Activated T-helper 1 cell treated with anti-CD3 and anti-CD28 coated beads, Interleukin-12 subunit alpha, Interleukin-12 subunit beta, Interleukin-2, Interleukin-4 antibody, amounts not matched to agents 30 ng/mL and 10 ng/mL and 1 ng/mL, durations not matched to agents 14 hours and 24 hours and 36 hours (primary cell): Measurements from ENCODE around the gene KLHL2. TPM values are rescaled to one million over a fixed set of nuclear protein-coding genes. Genes with fewer than 3 reads are reported as not detected.
"Not testable (repeated sequence)": the region's sequence is repeated elsewhere in the genome, so short reads cannot be mapped to it uniquely, and the experiment has no call there.

Source experiments
- DNase-seq: peaks from one replicate; pipeline ENCODE4 v3.0.0; 2021; ENCODE audit warnings: low spot score
- H3K27ac Mint-ChIP-seq: one replicate; pipeline ENCODE4 v1.8.0; 2021; ENCODE audit warnings: mild to moderate bottlenecking, mixed read lengths
- H3K27me3 Mint-ChIP-seq: one replicate; pipeline ENCODE4 v1.8.0; 2022; ENCODE audit warnings: mild to moderate bottlenecking, moderate library complexity, mixed read lengths; ENCODE audit not compliant: insufficient read depth
- H3K36me3 Mint-ChIP-seq: one replicate; pipeline ENCODE4 v1.8.0; 2021; ENCODE audit warnings: low read depth, mixed read lengths
- H3K4me1 Mint-ChIP-seq: one replicate; pipeline ENCODE4 v1.8.0; 2021; ENCODE audit warnings: low read depth, mixed read lengths
- H3K4me3 Mint-ChIP-seq: one replicate; pipeline ENCODE4 v1.8.0; 2021; ENCODE audit warnings: mild to moderate bottlenecking, moderate library complexity, mixed read lengths
- H3K9me3 Mint-ChIP-seq: one replicate; pipeline ENCODE4 v1.8.0; 2021; ENCODE audit warnings: mixed read lengths
- intact Hi-C: fragments of 100-400 bp; cut with micrococcal nuclease; formaldehyde crosslinking; loops from one replicate; pipeline ENCODE4 v1.15.1; 2024
- total RNA-seq: library from RNA; stranded (reverse); gene quantifications from 2 replicates; pipeline ENCODE4 v1.2.3, GENCODE V29; 2022

The KLHL2 gene
- total RNA-seq, 1 donor from 2014 or later, result 40.6 TPM

GRCh38 chr4:165221993-165222650 lies 14.8 kb downstream of the KLHL2 start:
- H3K27me3 Mint-ChIP-seq, intact Hi-C loops, H3K9me3 Mint-ChIP-seq, DNase-seq: not testable (repeated sequence)
- peaks cover 60% of the 10 kb centered on the region for H3K4me1 Mint-ChIP-seq
- H3K4me3 Mint-ChIP-seq, result peak overlapping the region; percentile 71
- H3K27ac Mint-ChIP-seq, result peak overlapping the region; percentile 56
- H3K36me3 Mint-ChIP-seq, result peaks cover 48% of the 10 kb centered on the region

- Mint-ChIP-seq H3K36me3 (peaks cover 48% of the 10 kb centered on the region), H3K4me3 (peak overlapping the region; percentile 71)
These were observed 15.3 kb downstream of the KLHL2 start for GRCh38 chr4:165222651-165222994.

GRCh38 chr4:165227401-165227800 lies 20.0 kb downstream of the KLHL2 start:
- H3K27ac Mint-ChIP-seq, intact Hi-C loops, H3K27me3 Mint-ChIP-seq, H3K9me3 Mint-ChIP-seq, H3K4me3 Mint-ChIP-seq, DNase-seq: not testable (repeated sequence)
- Mint-ChIP-seq H3K4me1 (peaks cover 58% of the 10 kb centered on the region), H3K36me3 (peaks cover 53% of the 10 kb centered on the region)

More at GRCh38 chr4:165222651-165222994, 15.3 kb downstream of the KLHL2 start:
- DNase-seq, result no peak
- Mint-ChIP-seq H3K4me1 (peaks cover 59% of the 10 kb centered on the region), H3K9me3 (no peaks in the 10 kb centered on the region), H3K27me3 (no peaks in the 10 kb centered on the region), H3K27ac (peak overlapping the region; percentile 86)
- intact Hi-C loops, result no loop called here

GRCh38 chr4:165229490-165230200 lies 22.3 kb downstream of the KLHL2 start:
- H3K27me3 Mint-ChIP-seq, DNase-seq, H3K9me3 Mint-ChIP-seq, H3K4me3 Mint-ChIP-seq: not testable (repeated sequence)
- Mint-ChIP-seq H3K4me1 (peaks cover 60% of the 10 kb centered on the region), H3K36me3 (peaks cover 49% of the 10 kb centered on the region), H3K27ac (peak overlapping the region; percentile 69)
- intact Hi-C loops, result loop anchor here (2.0 kb wide), 1 partner anchor 13 kb away; no protein-coding TSS in a partner anchor

- H3K4me1 Mint-ChIP-seq, result peaks cover 69% of the 10 kb centered on the region
- peaks cover 47% of the 10 kb centered on the region for H3K36me3 Mint-ChIP-seq
- DNase-seq, H3K9me3 Mint-ChIP-seq, H3K27me3 Mint-ChIP-seq: not testable (repeated sequence)
- H3K27ac Mint-ChIP-seq, result peak overlapping the region; percentile 94
- peak overlapping the region; percentile 48 for H3K4me3 Mint-ChIP-seq
- intact Hi-C loops, result loop anchor here (2.0 kb wide), 2 partner anchors 24 to 42 kb away; no protein-coding TSS in a partner anchor
These were observed 25.5 kb downstream of the KLHL2 start for GRCh38 chr4:165232623-165233433.

- H3K9me3 Mint-ChIP-seq, result no peaks in the 10 kb centered on the region
- no peak overlapping the region for H3K27ac Mint-ChIP-seq
- H3K4me3 Mint-ChIP-seq, result no peak overlapping the region
- H3K36me3 Mint-ChIP-seq, result peaks cover 48% of the 10 kb centered on the region
- no peak for DNase-seq
- intact Hi-C loops, result no loop called here
- peaks cover 60% of the 10 kb centered on the region for H3K4me1 Mint-ChIP-seq
- H3K27me3 Mint-ChIP-seq, result no peaks in the 10 kb centered on the region
These were observed 27.4 kb downstream of the KLHL2 start for GRCh38 chr4:165234766-165235165.

- H3K9me3 Mint-ChIP-seq, H3K4me3 Mint-ChIP-seq, intact Hi-C loops, DNase-seq, H3K27me3 Mint-ChIP-seq, H3K27ac Mint-ChIP-seq: not testable (repeated sequence)
- H3K4me1 Mint-ChIP-seq, result peaks cover 60% of the 10 kb centered on the region
- H3K36me3 Mint-ChIP-seq, result peaks cover 47% of the 10 kb centered on the region
These were observed 29.5 kb downstream of the KLHL2 start for GRCh38 chr4:165236852-165237251.

GRCh38 chr4:165238041-165238640 lies 30.8 kb downstream of the KLHL2 start:
- H3K4me3 Mint-ChIP-seq, intact Hi-C loops, H3K9me3 Mint-ChIP-seq, H3K27me3 Mint-ChIP-seq, DNase-seq: not testable (repeated sequence)
- peaks cover 50% of the 10 kb centered on the region for H3K4me1 Mint-ChIP-seq
- peak overlapping the region; percentile 53 for H3K27ac Mint-ChIP-seq
- H3K36me3 Mint-ChIP-seq, result peaks cover 45% of the 10 kb centered on the region

- intact Hi-C loops, DNase-seq: not testable (repeated sequence)
- peaks cover 51% of the 10 kb centered on the region for H3K36me3 Mint-ChIP-seq
These were observed 33.4 kb downstream of the KLHL2 start for GRCh38 chr4:165240761-165241160.

GRCh38 chr4:165244148-165244547 lies 36.8 kb downstream of the KLHL2 start:
- Mint-ChIP-seq H3K4me1 (peaks cover 24% of the 10 kb centered on the region), H3K36me3 (peaks cover 37% of the 10 kb centered on the region)
- DNase-seq, intact Hi-C loops, H3K9me3 Mint-ChIP-seq, H3K4me3 Mint-ChIP-seq, H3K27ac Mint-ChIP-seq, H3K27me3 Mint-ChIP-seq: not testable (repeated sequence)

More at GRCh38 chr4:165240761-165241160, 33.4 kb downstream of the KLHL2 start:
- H3K27me3 Mint-ChIP-seq, H3K27ac Mint-ChIP-seq, H3K4me3 Mint-ChIP-seq, H3K9me3 Mint-ChIP-seq: not testable (repeated sequence)
- peaks cover 43% of the 10 kb centered on the region for H3K4me1 Mint-ChIP-seq

GRCh38 chr4:165244587-165245186 lies 37.3 kb downstream of the KLHL2 start:
- H3K27me3 Mint-ChIP-seq, H3K9me3 Mint-ChIP-seq, H3K4me3 Mint-ChIP-seq, intact Hi-C loops, DNase-seq, H3K27ac Mint-ChIP-seq: not testable (repeated sequence)
- H3K36me3 Mint-ChIP-seq, result peaks cover 33% of the 10 kb centered on the region
- H3K4me1 Mint-ChIP-seq, result peaks cover 24% of the 10 kb centered on the region

GRCh38 chr4:165248102-165248501 lies 40.7 kb downstream of the KLHL2 start:
- DNase-seq, result no peak
- Mint-ChIP-seq H3K27ac (no peak overlapping the region), H3K9me3 (no peaks in the 10 kb centered on the region), H3K4me1 (peaks cover 8% of the 10 kb centered on the region), H3K4me3 (no peak overlapping the region), H3K27me3 (no peaks in the 10 kb centered on the region), H3K36me3 (peaks cover 26% of the 10 kb centered on the region)
- intact Hi-C loops, result loop anchor here (2.0 kb wide), 1 partner anchor 43 kb away; no protein-coding TSS in a partner anchor
